Endodermal cell (in vitro differentiated cells): Measurements from ENCODE around the gene PRKRA. TPM values are rescaled to one million over a fixed set of nuclear protein-coding genes. Genes with fewer than 3 reads are reported as not detected.

Experiments
- DNase-seq: peaks from one replicate; pipeline ENCODE4 v3.0.0-alpha.2; 2017
- H3K27ac ChIP-seq: 2 replicates; pipeline ENCODE4 v1.5.1; 2013; ENCODE audit warnings: mild to moderate bottlenecking, low read depth, low read length, moderate library complexity
- H3K27me3 ChIP-seq: 2 replicates; pipeline ENCODE4 v1.6.1; 2013; ENCODE audit warnings: mild to moderate bottlenecking, low read length, moderate library complexity; ENCODE audit not compliant: insufficient read depth, control insufficient read depth, poor library complexity, severe bottlenecking
- H3K36me3 ChIP-seq: 2 replicates; pipeline ENCODE4 v1.7.0; 2013; ENCODE audit warnings: mild to moderate bottlenecking, low read length, moderate library complexity; ENCODE audit not compliant: control insufficient read depth, insufficient read depth
- H3K4me1 ChIP-seq: one replicate; pipeline ENCODE4 v1.7.0; 2013; ENCODE audit warnings: low read length; ENCODE audit not compliant: control insufficient read depth, insufficient read depth
- H3K4me3 ChIP-seq: 2 replicates; pipeline ENCODE4 v1.5.1; 2013; ENCODE audit warnings: mild to moderate bottlenecking, low read length, moderate library complexity
- H3K9ac ChIP-seq: 2 replicates; pipeline ENCODE4 v1.6.1; 2013; ENCODE audit warnings: mild to moderate bottlenecking, low read length, moderate library complexity; ENCODE audit not compliant: poor library complexity, severe bottlenecking; ENCODE audit errors: extremely low read depth
- H3K9me3 ChIP-seq: 2 replicates; pipeline ENCODE4 v1.6.1; 2013; ENCODE audit warnings: mild to moderate bottlenecking, low read length, moderate library complexity; ENCODE audit not compliant: control insufficient read depth
- H3K27ac Mint-ChIP-seq: 2 replicates; pipeline ENCODE4 v1.8.0; 2020; ENCODE audit warnings: mixed read lengths
- H3K27me3 Mint-ChIP-seq: 2 replicates; pipeline ENCODE4 v1.8.0; 2021; ENCODE audit warnings: mild to moderate bottlenecking, mixed read lengths; ENCODE audit not compliant: insufficient read depth
- H3K36me3 Mint-ChIP-seq: 2 replicates; pipeline ENCODE4 v1.8.0; 2020; ENCODE audit warnings: low read depth, mixed read lengths
- H3K4me1 Mint-ChIP-seq: 2 replicates; pipeline ENCODE4 v1.8.0; 2020; ENCODE audit warnings: mixed read lengths
- H3K4me3 Mint-ChIP-seq: 2 replicates; pipeline ENCODE4 v1.8.0; 2020; ENCODE audit warnings: mild to moderate bottlenecking, moderate library complexity, mixed read lengths
- H3K9me3 Mint-ChIP-seq: 2 replicates; pipeline ENCODE4 v1.8.0; 2020; ENCODE audit warnings: mild to moderate bottlenecking, mixed read lengths
- WGBS, 2 experiments: methylation state at CpG; one replicate each; pipeline versions ENCODE4 v1.1.5 to v1.1.7; 2013; ENCODE audit warnings: missing lambda C conversion rate in 2 of 2, mixed read lengths in 1 of 2; ENCODE audit not compliant: insufficient coverage in 1 of 2, insufficient read length in 1 of 2; 5-methylcytosine and 5-hydroxymethylcytosine counted together
- total RNA-seq, 2 donors: library from RNA; stranded (reverse); fragmentation: NEBNext Ultra II Directional in 1 of 2; extraction: Animal tissue kit (Norgen Biotek cat#: 25700) in 1 of 2; gene quantifications; 2 replicates in 1 of 2; 3 replicates in 1 of 2; pipeline ENCODE4 v1.2.1, GENCODE V29; 2021
- TF ChIP-seq, protein P1 (sequence below): fragments of 200-600 bp; sonication (generic); conservative IDR thresholded peaks from 2 replicates; pipeline ENCODE4 v1.5.0; 2021; ENCODE audit warnings: antibody characterized with exemption, mild to moderate bottlenecking

Gene PRKRA
- total RNA-seq, 2 donors from 2014 or later = 66.4 to 74.4 TPM

DNA sequence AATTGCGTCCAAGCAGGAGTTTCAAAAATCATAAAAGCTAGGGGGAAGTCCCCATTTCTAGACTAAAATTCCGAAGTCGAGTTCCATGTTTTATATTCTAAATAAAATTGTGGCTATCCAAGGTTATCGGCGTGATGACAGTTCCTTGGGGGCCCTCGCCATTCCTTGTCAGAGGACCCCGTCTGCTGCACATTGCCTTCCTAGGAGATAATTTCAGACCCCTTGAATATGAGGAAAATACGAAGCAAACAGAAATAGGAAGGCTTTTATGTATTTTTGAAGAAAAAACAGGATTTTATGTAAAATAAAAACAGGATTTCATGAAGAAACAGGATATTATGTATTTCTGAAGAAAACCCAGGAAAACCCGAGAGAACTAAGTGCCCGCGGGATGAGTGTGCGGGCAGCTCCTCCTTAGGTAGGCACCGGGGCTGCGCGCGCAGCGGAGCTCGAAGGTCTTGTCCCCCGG is 28.8 kb upstream of the PRKRA start:
- no peak for DNase-seq
- WGBS, 2 experiments = 25 to 33% methylated on average over 15 to 19 of the region's 19 CpGs
- TF ChIP-seq, protein P1, sequence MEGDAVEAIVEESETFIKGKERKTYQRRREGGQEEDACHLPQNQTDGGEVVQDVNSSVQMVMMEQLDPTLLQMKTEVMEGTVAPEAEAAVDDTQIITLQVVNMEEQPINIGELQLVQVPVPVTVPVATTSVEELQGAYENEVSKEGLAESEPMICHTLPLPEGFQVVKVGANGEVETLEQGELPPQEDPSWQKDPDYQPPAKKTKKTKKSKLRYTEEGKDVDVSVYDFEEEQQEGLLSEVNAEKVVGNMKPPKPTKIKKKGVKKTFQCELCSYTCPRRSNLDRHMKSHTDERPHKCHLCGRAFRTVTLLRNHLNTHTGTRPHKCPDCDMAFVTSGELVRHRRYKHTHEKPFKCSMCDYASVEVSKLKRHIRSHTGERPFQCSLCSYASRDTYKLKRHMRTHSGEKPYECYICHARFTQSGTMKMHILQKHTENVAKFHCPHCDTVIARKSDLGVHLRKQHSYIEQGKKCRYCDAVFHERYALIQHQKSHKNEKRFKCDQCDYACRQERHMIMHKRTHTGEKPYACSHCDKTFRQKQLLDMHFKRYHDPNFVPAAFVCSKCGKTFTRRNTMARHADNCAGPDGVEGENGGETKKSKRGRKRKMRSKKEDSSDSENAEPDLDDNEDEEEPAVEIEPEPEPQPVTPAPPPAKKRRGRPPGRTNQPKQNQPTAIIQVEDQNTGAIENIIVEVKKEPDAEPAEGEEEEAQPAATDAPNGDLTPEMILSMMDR = no peak
- H3K4me3 ChIP-seq = peak overlapping the region; percentile 84
- H3K9ac ChIP-seq = peak overlapping the region; percentile 23
- Mint-ChIP-seq H3K27ac (peak overlapping the region; percentile 39), H3K4me1 (peaks cover 22% of the 10 kb centered on the region), H3K4me3 (peak overlapping the region; percentile 87), H3K9me3 (no peaks in the 10 kb centered on the region), H3K36me3 (no peaks in the 10 kb centered on the region), H3K27me3 (peaks cover 3% of the 10 kb centered on the region)
- H3K27me3 ChIP-seq = no peaks in the 10 kb centered on the region
- H3K4me1 ChIP-seq = no peaks in the 10 kb centered on the region
- peak overlapping the region; percentile 71 for H3K27ac ChIP-seq
- no peaks in the 10 kb centered on the region for H3K9me3 ChIP-seq
- no peaks in the 10 kb centered on the region for H3K36me3 ChIP-seq

DNA sequence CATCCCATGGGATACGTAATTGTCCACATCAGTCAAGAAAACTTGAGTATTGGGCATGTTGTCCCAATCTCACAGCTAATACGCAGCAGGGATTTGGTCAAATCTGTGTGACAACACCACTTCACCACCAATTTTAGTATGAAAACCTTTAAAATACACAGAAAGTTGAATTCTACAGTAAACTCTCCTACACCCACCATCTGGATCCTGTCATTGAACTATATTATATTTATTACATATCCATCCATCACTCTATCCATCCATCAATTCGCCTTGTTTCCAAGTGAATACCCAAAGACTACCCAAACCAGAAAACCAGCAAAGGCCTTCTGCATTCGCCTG is 28.3 kb upstream of the PRKRA start:
- no peaks in the 10 kb centered on the region for H3K4me1 ChIP-seq
- no peaks in the 10 kb centered on the region for H3K9me3 Mint-ChIP-seq
- H3K4me3 ChIP-seq = peak overlapping the region; percentile 91
- TF ChIP-seq, protein P1 = peak; percentile 18
- no peaks in the 10 kb centered on the region for H3K9me3 ChIP-seq
- peaks cover 18% of the 10 kb centered on the region for H3K4me1 Mint-ChIP-seq
- H3K27ac ChIP-seq = no peak overlapping the region
- peak overlapping the region; percentile 87 for H3K4me3 Mint-ChIP-seq
- 65 to 68% methylated on average over 3 to 4 of the region's 4 CpGs for WGBS, 2 experiments
- no peak for DNase-seq
- H3K36me3 Mint-ChIP-seq = no peaks in the 10 kb centered on the region
- no peak overlapping the region for H3K9ac ChIP-seq
- H3K27me3 Mint-ChIP-seq = peaks cover 3% of the 10 kb centered on the region
- peak overlapping the region; percentile 97 for H3K27ac Mint-ChIP-seq
- no peaks in the 10 kb centered on the region for H3K27me3 ChIP-seq
- H3K36me3 ChIP-seq = no peaks in the 10 kb centered on the region

- H3K9ac ChIP-seq = peak within 1 kb of the TSS; percentile 83
- 2% methylated on average over 31 to 56 of the region's 56 CpGs for WGBS, 2 experiments
- Mint-ChIP-seq H3K4me3 (peak within 1 kb of the TSS; percentile 87), H3K4me1 (peaks cover 18% of the 10 kb centered on the region), H3K9me3 (no peaks in the 10 kb centered on the region), H3K36me3 (no peaks in the 10 kb centered on the region), H3K27me3 (peaks cover 3% of the 10 kb centered on the region), H3K27ac (peak within 1 kb of the TSS; percentile 97)
- TF ChIP-seq, protein P1 = peak; percentile 79
- no peaks in the 10 kb centered on the region for H3K36me3 ChIP-seq
- no peaks in the 10 kb centered on the region for H3K9me3 ChIP-seq
- H3K27me3 ChIP-seq = no peaks in the 10 kb centered on the region
- peak; percentile 93 for DNase-seq
- H3K4me3 ChIP-seq = peak within 1 kb of the TSS; percentile 91
- H3K27ac ChIP-seq = peak within 1 kb of the TSS; percentile 90
- H3K4me1 ChIP-seq = no peaks in the 10 kb centered on the region
Observed at GRCh38 chr2:178478439-178479274, 27.7 kb upstream of the PRKRA start, which contains the start of gene FKBP7. FKBP7 (minus strand) TSS chr2:178478600; CDS start chr2:178478499, 101 bp downstream.
